GM10248 (cell line): ENCODE measurements around the gene WSB1.

Source experiments
- CTCF ChIA-PET: fragments of 300-600 bp; sonication (Branson Sonifier 250); formaldehyde crosslinking; extraction: SDS; loops from one replicate; lab custom pipeline; 2021; ENCODE audit warnings: antibody characterized with exemption; lab: Yijun Ruan, JAX
- POLR2A ChIA-PET: fragments of 350-650 bp; sonication (Branson Sonifier 250); formaldehyde crosslinking; extraction: SDS; loops from one replicate; lab custom pipeline; 2020; ENCODE audit warnings: antibody characterized with exemption; lab: Yijun Ruan, JAX
- DNase-seq: peaks from one replicate; pipeline ENCODE4 v3.0.0; 2012; ENCODE audit errors: extremely low spot score
- TF ChIP-seq, protein P1 (sequence below): IDR thresholded peaks from 2 replicates; pipeline ENCODE4 v1.5.1; 2012; ENCODE audit warnings: mild to moderate bottlenecking, low read depth; ENCODE audit errors: extremely low read depth, missing control alignments, control extremely low read depth

The WSB1 gene

DNA sequence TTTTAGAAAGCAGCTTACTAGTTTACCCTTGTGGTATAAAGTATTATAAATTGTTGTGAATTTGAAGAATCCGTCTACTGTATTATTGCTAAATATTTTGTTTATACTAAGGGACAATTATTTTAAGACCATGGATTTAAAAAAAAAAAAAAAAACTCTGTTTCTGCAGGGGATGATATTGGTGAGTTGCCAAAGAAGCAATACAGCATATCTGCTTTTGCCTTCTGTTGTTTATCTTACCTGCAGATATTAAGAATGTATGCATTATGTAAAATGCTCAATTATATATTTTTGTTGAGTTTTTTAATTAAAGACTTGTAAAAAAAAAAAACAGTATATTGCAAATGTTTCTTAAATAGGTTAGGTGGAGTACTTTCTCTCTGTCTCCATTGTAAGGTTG is 19.4 kb downstream of the WSB1 start:
- ChIA-PET POLR2A (no interaction called here), CTCF (interaction anchor here (1.5 to 4.5 kb wide), 4 partner anchors 8 to 68 kb away, joined by 4 to 14 read pairs (median 6); no protein-coding TSS in a partner anchor)
- DNase-seq, result no peak
- TF ChIP-seq, protein P1, sequence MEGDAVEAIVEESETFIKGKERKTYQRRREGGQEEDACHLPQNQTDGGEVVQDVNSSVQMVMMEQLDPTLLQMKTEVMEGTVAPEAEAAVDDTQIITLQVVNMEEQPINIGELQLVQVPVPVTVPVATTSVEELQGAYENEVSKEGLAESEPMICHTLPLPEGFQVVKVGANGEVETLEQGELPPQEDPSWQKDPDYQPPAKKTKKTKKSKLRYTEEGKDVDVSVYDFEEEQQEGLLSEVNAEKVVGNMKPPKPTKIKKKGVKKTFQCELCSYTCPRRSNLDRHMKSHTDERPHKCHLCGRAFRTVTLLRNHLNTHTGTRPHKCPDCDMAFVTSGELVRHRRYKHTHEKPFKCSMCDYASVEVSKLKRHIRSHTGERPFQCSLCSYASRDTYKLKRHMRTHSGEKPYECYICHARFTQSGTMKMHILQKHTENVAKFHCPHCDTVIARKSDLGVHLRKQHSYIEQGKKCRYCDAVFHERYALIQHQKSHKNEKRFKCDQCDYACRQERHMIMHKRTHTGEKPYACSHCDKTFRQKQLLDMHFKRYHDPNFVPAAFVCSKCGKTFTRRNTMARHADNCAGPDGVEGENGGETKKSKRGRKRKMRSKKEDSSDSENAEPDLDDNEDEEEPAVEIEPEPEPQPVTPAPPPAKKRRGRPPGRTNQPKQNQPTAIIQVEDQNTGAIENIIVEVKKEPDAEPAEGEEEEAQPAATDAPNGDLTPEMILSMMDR, result no peak

DNA sequence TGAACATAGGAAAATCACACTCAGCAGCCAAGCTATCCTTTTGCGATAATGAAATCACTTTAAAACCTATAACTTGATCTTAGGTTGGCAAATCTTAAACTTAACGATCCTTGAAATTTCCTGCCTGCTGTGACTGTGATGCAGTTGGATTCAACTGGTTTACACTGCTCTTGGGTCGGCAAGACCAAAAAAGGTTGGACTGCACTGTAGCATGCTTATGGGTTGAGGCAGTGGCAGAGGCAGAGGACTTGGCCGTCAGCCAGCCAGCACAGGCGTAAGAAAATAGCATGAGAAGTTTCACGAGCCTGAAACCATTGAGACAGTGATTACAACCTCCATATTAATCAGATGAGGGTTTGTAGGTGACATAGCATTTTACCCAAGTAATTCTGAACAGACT is 21.4 kb downstream of the WSB1 start:
- POLR2A ChIA-PET, result no interaction called here
- no peak for DNase-seq
- CTCF ChIA-PET, result interaction anchor here (0.9 to 4.5 kb wide), 5 partner anchors 10 to 74 kb away, joined by 3 to 14 read pairs (median 4); no protein-coding TSS in a partner anchor
- TF ChIP-seq, protein P1, result no peak

DNA sequence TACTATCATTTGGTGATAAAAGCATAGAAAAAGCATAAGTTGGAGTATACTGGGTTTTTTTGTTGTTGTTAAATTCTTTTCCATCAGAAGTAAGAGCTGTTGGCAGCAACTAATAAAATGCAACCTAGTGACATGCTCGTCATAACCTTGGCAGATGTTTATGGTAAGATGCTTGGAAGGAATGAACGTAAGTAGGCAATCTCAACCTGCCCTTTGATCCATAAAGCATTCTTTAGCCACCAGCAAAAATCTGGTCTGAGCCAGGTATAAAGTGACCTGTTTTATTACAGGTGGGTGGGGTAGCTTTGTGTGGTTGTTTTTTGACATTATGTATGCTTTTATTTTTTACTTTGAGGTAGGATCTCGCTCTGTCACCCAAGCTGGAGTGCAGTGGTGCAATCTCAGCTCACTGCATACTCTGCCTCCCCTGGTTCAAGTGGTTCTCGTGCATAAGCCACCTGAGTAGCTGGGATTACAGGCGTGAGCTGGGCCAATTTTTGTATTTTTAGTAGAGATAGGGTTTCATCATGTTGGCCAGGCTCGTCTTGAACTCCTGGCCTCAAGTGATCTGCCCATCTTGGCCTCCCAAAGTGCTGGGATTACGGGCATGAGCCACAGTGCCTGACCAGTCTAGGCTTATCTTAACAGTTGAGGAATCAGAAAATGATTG is 22.0 kb downstream of the WSB1 start:
- TF ChIP-seq, protein P1, result no peak
- DNase-seq, result no peak
- POLR2A ChIA-PET, result no interaction called here
- CTCF ChIA-PET, result interaction anchor here (0.9 to 4.5 kb wide), 7 partner anchors 11 to 78 kb away, joined by 3 to 14 read pairs (median 4); no protein-coding TSS in a partner anchor

DNA sequence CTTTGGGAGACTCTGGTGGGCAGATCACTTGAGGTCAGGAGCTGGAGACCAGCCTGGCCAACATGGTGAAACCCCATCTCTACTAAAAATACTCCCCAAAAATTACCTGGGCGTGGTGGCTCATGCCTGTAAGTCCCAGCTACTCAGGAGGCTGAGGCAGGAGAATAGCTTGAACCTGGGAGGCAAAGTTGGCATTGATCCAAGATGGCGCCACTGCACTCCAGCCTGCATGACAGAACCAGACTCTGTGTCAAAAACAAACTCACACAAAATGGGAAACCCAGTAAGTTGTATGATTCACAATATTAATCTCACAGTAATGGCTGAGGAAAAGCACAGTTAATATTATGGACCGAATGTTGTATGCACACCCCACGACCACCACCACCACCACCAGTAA is 24.3 kb downstream of the WSB1 start:
- ChIA-PET POLR2A (no interaction called here), CTCF (interaction anchor here (1.0 to 4.7 kb wide), 3 partner anchors 15 to 82 kb away, joined by 4 to 22 read pairs (median 4); no protein-coding TSS in a partner anchor)
- DNase-seq, result no peak
- TF ChIP-seq, protein P1, result no peak

DNA sequence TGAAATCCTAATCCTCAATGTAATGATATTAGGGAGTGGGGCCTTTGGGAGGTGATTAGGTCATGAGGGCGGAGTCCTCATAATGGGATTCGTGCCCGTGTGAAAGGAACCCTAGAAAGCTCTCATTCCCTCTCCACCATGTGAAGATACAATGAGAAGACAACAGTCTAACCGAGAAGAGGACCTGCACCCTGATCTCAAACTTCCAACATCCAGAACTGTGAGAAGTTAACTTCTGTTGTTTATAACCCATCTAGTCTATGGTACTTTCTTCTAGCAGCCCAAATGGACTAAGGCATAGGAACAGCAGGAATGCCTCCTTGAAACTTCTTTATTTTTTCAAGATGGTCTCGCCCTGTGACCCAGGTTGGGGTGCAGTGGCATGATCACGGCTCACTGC is 24.7 kb downstream of the WSB1 start:
- CTCF ChIA-PET, result interaction anchor here (0.7 to 4.7 kb wide), 5 partner anchors 9 to 282 kb away, joined by 3 to 22 read pairs (median 3); no protein-coding TSS in a partner anchor
- POLR2A ChIA-PET, result no interaction called here
- no peak for DNase-seq
- TF ChIP-seq, protein P1, result no peak

DNA sequence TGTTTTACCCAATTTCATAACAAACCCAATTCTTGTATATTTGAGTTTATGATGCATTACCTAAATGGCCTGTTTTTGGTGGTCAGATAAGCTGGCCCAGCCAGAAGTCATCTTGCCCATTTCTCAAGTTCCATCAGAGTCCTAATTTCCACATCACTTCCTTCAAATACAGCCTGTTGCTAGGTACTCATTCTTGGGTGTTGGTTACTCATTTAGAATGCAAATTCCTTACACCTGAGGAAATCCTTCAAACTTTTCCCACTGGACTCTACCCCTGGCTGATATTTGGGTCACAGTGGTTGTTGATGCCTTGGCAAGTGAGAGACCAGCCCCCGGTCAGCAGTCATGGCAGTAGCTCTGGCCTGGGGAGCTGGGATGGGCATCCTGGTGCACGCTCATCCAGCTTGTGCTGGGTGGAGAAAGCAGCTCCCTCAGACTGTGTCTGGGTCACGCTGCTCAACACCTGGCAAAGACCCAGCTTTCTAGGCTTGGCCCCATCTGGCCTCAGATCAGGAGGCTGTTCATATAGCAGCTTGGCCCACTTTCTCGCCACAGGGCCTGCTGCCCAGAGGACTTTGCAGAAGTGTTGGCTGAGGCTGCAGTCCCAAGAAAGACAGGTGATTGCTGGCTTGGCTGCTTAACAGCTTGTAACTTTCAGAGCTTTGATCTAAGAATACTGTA is 25.8 kb downstream of the WSB1 start:
- POLR2A ChIA-PET, result no interaction called here
- no peak for DNase-seq
- CTCF ChIA-PET, result interaction anchor here (0.7 to 4.7 kb wide), 9 partner anchors 8 to 281 kb away, joined by 3 to 22 read pairs (median 4); no protein-coding TSS in a partner anchor
- TF ChIP-seq, protein P1, result no peak
